ENCODE results near the gene PGLYRP3. TPM values are rescaled to one million over a fixed set of nuclear protein-coding genes. Genes with fewer than 3 reads are reported as not detected.
"Not testable (repeated sequence)": the region's sequence is repeated elsewhere in the genome, so short reads cannot be mapped to it uniquely, and the experiment has no call there.

Gene PGLYRP3
- total RNA-seq, 1 donor from 2014 or later, result not detected

DNA sequence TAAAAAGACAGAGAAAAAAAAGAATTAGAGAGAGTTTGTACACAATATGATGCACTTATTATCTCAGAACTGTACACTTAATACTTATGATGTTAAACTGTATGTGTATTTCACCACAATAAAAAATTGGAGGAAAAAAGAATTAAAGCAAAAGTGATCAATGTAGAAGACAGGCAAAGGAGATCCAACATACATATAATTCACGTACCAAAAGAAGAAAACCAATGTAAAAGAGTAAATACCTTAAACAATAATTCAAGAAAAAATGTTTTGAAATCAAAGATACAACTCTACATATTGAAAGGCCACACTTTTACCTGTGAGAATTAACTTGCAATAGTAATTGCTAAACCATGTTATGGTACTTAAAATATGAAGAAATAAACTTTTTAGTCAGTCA is 9.8 kb upstream of the PGLYRP3 start:
- Mint-ChIP-seq H3K36me3 (ENCODE audit: low read depth) (peaks cover 4% of the 10 kb centered on the region), H3K4me3 (no peak overlapping the region), H3K4me1 (no peaks in the 10 kb centered on the region), H3K27ac (no peak overlapping the region), H3K9me3 (peaks cover 21% of the 10 kb centered on the region), H3K27me3 (peaks cover 18% of the 10 kb centered on the region)
- DNase-seq (no peak), ATAC-seq (ENCODE audit: low read depth) (no peak)
- POLR2A ChIA-PET, result no interaction called here
- TF ChIP-seq, protein P1, sequence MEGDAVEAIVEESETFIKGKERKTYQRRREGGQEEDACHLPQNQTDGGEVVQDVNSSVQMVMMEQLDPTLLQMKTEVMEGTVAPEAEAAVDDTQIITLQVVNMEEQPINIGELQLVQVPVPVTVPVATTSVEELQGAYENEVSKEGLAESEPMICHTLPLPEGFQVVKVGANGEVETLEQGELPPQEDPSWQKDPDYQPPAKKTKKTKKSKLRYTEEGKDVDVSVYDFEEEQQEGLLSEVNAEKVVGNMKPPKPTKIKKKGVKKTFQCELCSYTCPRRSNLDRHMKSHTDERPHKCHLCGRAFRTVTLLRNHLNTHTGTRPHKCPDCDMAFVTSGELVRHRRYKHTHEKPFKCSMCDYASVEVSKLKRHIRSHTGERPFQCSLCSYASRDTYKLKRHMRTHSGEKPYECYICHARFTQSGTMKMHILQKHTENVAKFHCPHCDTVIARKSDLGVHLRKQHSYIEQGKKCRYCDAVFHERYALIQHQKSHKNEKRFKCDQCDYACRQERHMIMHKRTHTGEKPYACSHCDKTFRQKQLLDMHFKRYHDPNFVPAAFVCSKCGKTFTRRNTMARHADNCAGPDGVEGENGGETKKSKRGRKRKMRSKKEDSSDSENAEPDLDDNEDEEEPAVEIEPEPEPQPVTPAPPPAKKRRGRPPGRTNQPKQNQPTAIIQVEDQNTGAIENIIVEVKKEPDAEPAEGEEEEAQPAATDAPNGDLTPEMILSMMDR (IDR thresholded peaks at IDR 0.05), result no peak
- intact Hi-C loops (cut with micrococcal nuclease), result no loop called here
- CTCF ChIA-PET, result no interaction called here

GRCh38 chr1:153318145-153318544 is 5.4 kb upstream of the PGLYRP3 start:
- H3K27ac Mint-ChIP-seq; CTCF ChIA-PET; H3K4me3 Mint-ChIP-seq; DNase-seq; POLR2A ChIA-PET; H3K9me3 Mint-ChIP-seq; intact Hi-C loops (cut with micrococcal nuclease); H3K36me3 Mint-ChIP-seq (ENCODE audit: low read depth); H3K4me1 Mint-ChIP-seq; ATAC-seq (ENCODE audit: low read depth): not testable (repeated sequence)
- peaks cover 18% of the 10 kb centered on the region for H3K27me3 Mint-ChIP-seq

DNA sequence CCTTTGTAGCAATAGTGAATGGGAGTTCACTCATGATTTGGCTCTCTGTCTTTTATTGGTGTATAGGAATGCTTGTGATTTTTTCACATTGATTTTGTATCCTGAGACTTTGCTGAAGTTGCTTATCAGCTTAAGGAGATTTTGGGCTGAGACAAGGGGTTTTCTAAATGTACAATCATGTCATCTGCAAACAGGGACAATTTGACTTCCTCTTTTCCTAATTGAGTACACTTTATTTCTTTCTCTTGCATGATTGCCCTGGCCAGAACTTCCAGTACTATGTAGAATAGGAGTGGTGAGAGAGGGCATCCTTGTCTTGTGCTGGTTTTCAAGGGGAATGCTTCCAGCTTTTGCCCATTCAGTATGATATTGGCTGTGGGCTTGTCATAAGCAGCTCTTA is 3.3 kb upstream of the PGLYRP3 start:
- H3K4me1 Mint-ChIP-seq; H3K4me3 Mint-ChIP-seq; H3K9me3 Mint-ChIP-seq; POLR2A ChIA-PET; ATAC-seq (ENCODE audit: low read depth); intact Hi-C loops (cut with micrococcal nuclease); CTCF ChIA-PET; H3K36me3 Mint-ChIP-seq (ENCODE audit: low read depth); H3K27ac Mint-ChIP-seq; DNase-seq: not testable (repeated sequence)
- H3K27me3 Mint-ChIP-seq, result peaks cover 14% of the 10 kb centered on the region

- H3K4me3 Mint-ChIP-seq; DNase-seq; H3K27me3 Mint-ChIP-seq; POLR2A ChIA-PET; H3K4me1 Mint-ChIP-seq; H3K9me3 Mint-ChIP-seq; H3K27ac Mint-ChIP-seq; CTCF ChIA-PET; intact Hi-C loops (cut with micrococcal nuclease); ATAC-seq (ENCODE audit: low read depth); H3K36me3 Mint-ChIP-seq (ENCODE audit: low read depth): not testable (repeated sequence)
Measured at GRCh38 chr1:153314388-153314787, 1.6 kb upstream of the PGLYRP3 start.

DNA sequence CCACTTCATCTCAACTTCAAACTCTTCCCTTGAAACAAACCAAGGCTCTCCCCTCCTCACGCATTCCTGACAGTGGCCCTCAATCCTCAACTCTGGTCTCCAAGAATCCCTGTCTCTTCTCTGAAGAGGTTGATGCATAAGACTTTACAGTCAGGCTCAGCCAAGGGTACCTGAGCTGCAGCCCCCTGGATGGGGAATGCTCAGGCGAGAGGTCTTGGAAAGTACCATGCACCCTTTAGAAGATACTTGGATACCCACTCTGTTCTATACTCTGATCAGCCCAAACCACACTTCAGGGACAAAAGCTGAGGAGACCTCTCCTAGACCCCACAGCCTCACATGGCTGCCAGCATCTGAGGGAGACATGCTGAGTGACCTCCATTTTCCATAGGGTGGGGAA is 536 bp upstream of the PGLYRP3 start:
- no peak for DNase-seq
- Mint-ChIP-seq H3K27me3 (peaks cover 6% of the 10 kb centered on the region), H3K36me3 (ENCODE audit: low read depth) (no peaks in the 10 kb centered on the region), H3K9me3 (peaks cover 2% of the 10 kb centered on the region), H3K27ac (no peak overlapping the region), H3K4me1 (no peaks in the 10 kb centered on the region), H3K4me3 (no peak overlapping the region)
- ATAC-seq (ENCODE audit: low read depth), result no peak
- POLR2A ChIA-PET, result no interaction called here
- CTCF ChIA-PET, result no interaction called here
- TF ChIP-seq, protein P1 (IDR thresholded peaks at IDR 0.05), result no peak
- intact Hi-C loops (cut with micrococcal nuclease), result no loop called here

DNA sequence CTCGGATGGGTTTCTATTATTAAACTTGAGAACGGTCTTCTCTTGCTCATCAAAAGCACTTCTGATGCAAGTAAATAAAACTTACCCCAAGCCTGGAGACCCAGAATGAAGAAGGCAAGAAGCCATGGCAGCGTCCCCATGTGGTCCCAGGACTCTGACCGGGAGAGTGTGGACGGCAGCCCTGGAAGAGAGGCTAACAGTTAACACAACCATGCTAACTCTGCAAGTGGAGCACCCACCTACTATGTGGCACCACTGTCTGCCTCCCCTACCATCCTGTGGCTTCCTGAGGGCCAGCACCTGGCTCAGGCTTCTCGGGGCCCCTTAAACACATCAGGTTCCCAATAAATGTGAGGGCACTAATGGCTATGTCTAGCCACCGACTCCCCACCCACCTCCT is 2.2 kb downstream of the PGLYRP3 start:
- ATAC-seq (ENCODE audit: low read depth) (no peak), DNase-seq (no peak)
- no peaks in the 10 kb centered on the region for H3K36me3 Mint-ChIP-seq (ENCODE audit: low read depth)
- no peak overlapping the region for H3K27ac Mint-ChIP-seq
- intact Hi-C loops (cut with micrococcal nuclease), result no loop called here
- POLR2A ChIA-PET, result no interaction called here
- H3K9me3 Mint-ChIP-seq, result peaks cover 2% of the 10 kb centered on the region
- CTCF ChIA-PET, result no interaction called here
- peaks cover 7% of the 10 kb centered on the region for H3K27me3 Mint-ChIP-seq
- TF ChIP-seq, protein P1 (IDR thresholded peaks at IDR 0.05), result no peak
- H3K4me3 Mint-ChIP-seq, result no peak overlapping the region
- no peaks in the 10 kb centered on the region for H3K4me1 Mint-ChIP-seq

- intact Hi-C loops (cut with micrococcal nuclease), result no loop called here
- Mint-ChIP-seq H3K27me3 (peaks cover 7% of the 10 kb centered on the region), H3K27ac (no peak overlapping the region), H3K9me3 (no peaks in the 10 kb centered on the region), H3K36me3 (ENCODE audit: low read depth) (no peaks in the 10 kb centered on the region), H3K4me3 (no peak overlapping the region), H3K4me1 (no peaks in the 10 kb centered on the region)
- DNase-seq (no peak), ATAC-seq (ENCODE audit: low read depth) (no peak)
- TF ChIP-seq, protein P1 (IDR thresholded peaks at IDR 0.05), result no peak
- POLR2A ChIA-PET, result no interaction called here
- CTCF ChIA-PET, result no interaction called here
Measured at GRCh38 chr1:153309441-153309840, 3.3 kb downstream of the PGLYRP3 start.
